ENCODE results near the gene B4GALT1.

The B4GALT1 gene

GRCh38 chr9:33167084-33167971 is at the start of gene B4GALT1:
B4GALT1 (minus strand) TSS chr9:33167336; CDS start chr9:33167169, 167 bp downstream.
- peak; percentile 94 for DNase-seq

GRCh38 chr9:33211695-33212393 is 44.7 kb upstream of the B4GALT1 start:
- DNase-seq, result no peak

- DNase-seq, result no peak
These were observed 43.0 kb upstream of the B4GALT1 start for GRCh38 chr9:33210006-33210715.

GRCh38 chr9:33209394-33209793 is 42.3 kb upstream of the B4GALT1 start:
- no peak for DNase-seq

GRCh38 chr9:33202552-33203201 is 35.5 kb upstream of the B4GALT1 start:
- DNase-seq, result no peak

- no peak for DNase-seq
These were observed 34.9 kb upstream of the B4GALT1 start for GRCh38 chr9:33202018-33202417.

GRCh38 chr9:33198165-33198564 is 31.0 kb upstream of the B4GALT1 start:
- no peak for DNase-seq

GRCh38 chr9:33197279-33198152 is 30.4 kb upstream of the B4GALT1 start:
- DNase-seq, result no peak

GRCh38 chr9:33196736-33197135 is 29.6 kb upstream of the B4GALT1 start:
- DNase-seq, result no peak

- DNase-seq, result no peak
These were observed 26.7 kb upstream of the B4GALT1 start for GRCh38 chr9:33193818-33194217.

- no peak for DNase-seq
These were observed 25.5 kb upstream of the B4GALT1 start for GRCh38 chr9:33192493-33193255.

- no peak for DNase-seq
These were observed 23.0 kb upstream of the B4GALT1 start for GRCh38 chr9:33190021-33190705.

- DNase-seq, result no peak
These were observed 22.2 kb upstream of the B4GALT1 start for GRCh38 chr9:33189331-33189791.

- no peak for DNase-seq
These were observed 21.6 kb upstream of the B4GALT1 start for GRCh38 chr9:33188711-33189110.

GRCh38 chr9:33187519-33188218 is 20.5 kb upstream of the B4GALT1 start:
- DNase-seq, result no peak

- no peak for DNase-seq
These were observed 19.5 kb upstream of the B4GALT1 start for GRCh38 chr9:33186457-33187168.

- DNase-seq, result no peak
These were observed 18.7 kb upstream of the B4GALT1 start for GRCh38 chr9:33185858-33186257.

GRCh38 chr9:33185406-33185805 is 18.3 kb upstream of the B4GALT1 start:
- no peak for DNase-seq

GRCh38 chr9:33184963-33185362 is 17.8 kb upstream of the B4GALT1 start:
- DNase-seq, result no peak
